Measurements from ENCODE around the gene CHRD. TPM values are rescaled to one million over a fixed set of nuclear protein-coding genes. Genes with fewer than 3 reads are reported as not detected.

Gene CHRD
- total RNA-seq, 6 donors from 2014 or later: 2.1 to 40.9 (median 4.3) TPM

DNA sequence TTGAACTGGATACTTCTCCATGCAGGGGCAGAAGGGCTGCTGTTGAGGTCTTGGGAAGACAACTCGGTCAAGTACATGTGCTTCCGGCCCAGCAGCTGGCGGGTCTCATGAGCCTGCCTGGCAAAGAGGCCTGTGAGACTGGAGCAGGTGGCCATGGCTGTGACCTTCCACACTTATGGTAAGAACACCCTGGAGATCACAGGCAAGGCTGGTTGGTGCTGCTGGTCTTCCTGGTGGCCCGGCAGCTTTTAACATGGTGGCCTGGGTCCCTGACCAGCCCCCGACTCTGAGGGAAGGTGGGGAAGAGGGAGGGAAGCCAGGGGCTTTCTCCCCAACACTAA lies 15.4 kb downstream of the CHRD start:
- WGBS, 2 donors: 75 to 83% methylated on average over 5 of the region's 5 CpGs
- Histone ChIP-seq H3K27me3 (no peaks in the 10 kb centered on the region), H3K4me1 (no peaks in the 10 kb centered on the region), H3K36me3 (no peaks in the 10 kb centered on the region), H3K4me3 (no peak overlapping the region), H3K27ac (no peak overlapping the region), H3K9me3 (no peaks in the 10 kb centered on the region)
- ATAC-seq (ENCODE audit: low FRiP score in 2 of 2): no peak
- no peak for DNase-seq
- TF ChIP-seq EP300 (IDR thresholded peaks at IDR 0.05) (no peak), POLR2AphosphoS5 (IDR thresholded peaks at IDR 0.05) (no peak), POLR2A (IDR thresholded peaks at IDR 0.05) (no peak)
- TF ChIP-seq, protein P1, sequence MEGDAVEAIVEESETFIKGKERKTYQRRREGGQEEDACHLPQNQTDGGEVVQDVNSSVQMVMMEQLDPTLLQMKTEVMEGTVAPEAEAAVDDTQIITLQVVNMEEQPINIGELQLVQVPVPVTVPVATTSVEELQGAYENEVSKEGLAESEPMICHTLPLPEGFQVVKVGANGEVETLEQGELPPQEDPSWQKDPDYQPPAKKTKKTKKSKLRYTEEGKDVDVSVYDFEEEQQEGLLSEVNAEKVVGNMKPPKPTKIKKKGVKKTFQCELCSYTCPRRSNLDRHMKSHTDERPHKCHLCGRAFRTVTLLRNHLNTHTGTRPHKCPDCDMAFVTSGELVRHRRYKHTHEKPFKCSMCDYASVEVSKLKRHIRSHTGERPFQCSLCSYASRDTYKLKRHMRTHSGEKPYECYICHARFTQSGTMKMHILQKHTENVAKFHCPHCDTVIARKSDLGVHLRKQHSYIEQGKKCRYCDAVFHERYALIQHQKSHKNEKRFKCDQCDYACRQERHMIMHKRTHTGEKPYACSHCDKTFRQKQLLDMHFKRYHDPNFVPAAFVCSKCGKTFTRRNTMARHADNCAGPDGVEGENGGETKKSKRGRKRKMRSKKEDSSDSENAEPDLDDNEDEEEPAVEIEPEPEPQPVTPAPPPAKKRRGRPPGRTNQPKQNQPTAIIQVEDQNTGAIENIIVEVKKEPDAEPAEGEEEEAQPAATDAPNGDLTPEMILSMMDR (IDR thresholded peaks at IDR 0.05): no peak

DNA sequence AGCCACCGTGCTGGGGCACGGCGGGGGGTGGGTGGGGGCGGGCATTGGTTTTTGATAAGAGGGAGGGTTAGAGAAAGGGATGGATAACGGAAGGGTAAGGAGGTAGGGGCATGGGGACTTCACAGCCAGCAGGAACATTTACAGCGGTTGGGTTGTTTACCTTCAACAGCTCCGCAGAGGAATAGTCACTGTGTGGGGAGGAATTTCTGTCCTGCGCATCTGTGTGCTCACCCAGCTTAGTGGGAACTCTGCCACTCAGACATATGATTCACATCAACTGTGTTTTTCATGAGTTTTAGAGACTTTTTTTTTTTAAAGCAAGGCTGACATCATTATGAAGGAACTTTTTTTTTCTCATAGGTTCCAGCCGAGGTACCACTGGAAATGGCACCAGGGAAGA lies 19.6 kb downstream of the CHRD start:
- no peaks in the 10 kb centered on the region for H3K4me1 ChIP-seq
- TF ChIP-seq, protein P1 (IDR thresholded peaks at IDR 0.05): no peak
- TF ChIP-seq EP300 (IDR thresholded peaks at IDR 0.05) (no peak), POLR2A (IDR thresholded peaks at IDR 0.05) (no peak), POLR2AphosphoS5 (IDR thresholded peaks at IDR 0.05) (no peak)
- no peaks in the 10 kb centered on the region for H3K27me3 ChIP-seq
- no peak overlapping the region for H3K27ac ChIP-seq
- 33 to 51% methylated on average over 8 to 9 of the region's 9 CpGs for WGBS, 2 donors
- no peaks in the 10 kb centered on the region for H3K9me3 ChIP-seq
- H3K36me3 ChIP-seq: no peaks in the 10 kb centered on the region
- ATAC-seq (ENCODE audit: low FRiP score in 2 of 2) (peak in 1 of 2 donors; percentile 87), DNase-seq (no peak)
- H3K4me3 ChIP-seq: no peak overlapping the region

DNA sequence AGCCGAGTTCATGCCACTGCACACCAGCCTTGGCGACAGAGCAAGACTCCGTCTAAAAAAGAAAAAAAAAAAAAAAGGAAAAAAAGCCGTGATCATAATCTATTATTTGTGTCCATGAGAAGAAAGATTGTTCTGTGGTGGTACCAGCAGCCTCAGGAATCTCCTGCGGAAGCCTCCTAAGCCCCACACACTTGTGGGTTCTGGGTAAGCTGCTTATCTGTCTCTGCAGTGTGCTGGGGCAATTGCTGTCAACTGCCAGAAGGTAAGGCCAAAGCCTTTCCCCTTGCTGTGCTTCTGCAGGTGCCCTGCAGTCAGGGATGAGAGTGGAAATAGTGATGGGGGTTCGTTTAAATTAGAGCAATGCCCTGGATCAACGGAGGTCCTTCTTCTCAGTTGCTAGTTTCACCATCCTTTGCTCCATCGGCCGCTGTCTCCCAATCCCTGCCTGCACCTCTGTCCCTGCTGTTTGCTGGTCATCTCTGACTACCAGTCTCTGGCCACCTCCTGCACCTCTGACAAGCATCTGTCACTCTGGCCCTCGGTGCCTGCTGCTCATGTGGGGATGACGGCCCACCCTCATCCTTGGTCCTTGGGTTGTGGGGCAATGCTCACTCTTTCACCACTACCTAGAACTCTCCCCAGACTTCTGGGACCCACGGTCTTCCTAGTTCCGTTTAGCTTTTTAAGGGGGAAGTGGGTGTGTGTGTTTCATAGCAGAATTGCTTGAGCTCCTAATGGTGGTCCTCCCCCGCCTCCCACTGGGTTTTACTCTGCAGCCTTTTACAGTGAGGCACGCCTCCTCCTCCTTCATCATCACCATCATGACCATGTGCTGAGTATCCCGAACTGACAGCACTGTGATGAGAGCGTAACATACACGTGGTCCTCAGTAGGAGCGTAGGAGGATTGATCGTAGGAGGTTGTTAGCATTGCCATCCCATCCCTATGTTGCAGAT lies 25.5 kb downstream of the CHRD start:
- H3K4me1 ChIP-seq: no peaks in the 10 kb centered on the region
- 74% methylated on average over 20 of the region's 20 CpGs for WGBS, 2 donors
- no peak overlapping the region for H3K27ac ChIP-seq
- no peak overlapping the region for H3K4me3 ChIP-seq
- no peaks in the 10 kb centered on the region for H3K27me3 ChIP-seq
- no peak for TF ChIP-seq POLR2A (IDR thresholded peaks at IDR 0.05)
- TF ChIP-seq, protein P1 (IDR thresholded peaks at IDR 0.05): no peak
- TF ChIP-seq EP300 (IDR thresholded peaks at IDR 0.05): no peak
- no peak for TF ChIP-seq POLR2AphosphoS5 (IDR thresholded peaks at IDR 0.05)
- DNase-seq (no peak), ATAC-seq (ENCODE audit: low FRiP score in 2 of 2) (no peak)
- no peaks in the 10 kb centered on the region for H3K9me3 ChIP-seq
- H3K36me3 ChIP-seq: no peaks in the 10 kb centered on the region

DNA sequence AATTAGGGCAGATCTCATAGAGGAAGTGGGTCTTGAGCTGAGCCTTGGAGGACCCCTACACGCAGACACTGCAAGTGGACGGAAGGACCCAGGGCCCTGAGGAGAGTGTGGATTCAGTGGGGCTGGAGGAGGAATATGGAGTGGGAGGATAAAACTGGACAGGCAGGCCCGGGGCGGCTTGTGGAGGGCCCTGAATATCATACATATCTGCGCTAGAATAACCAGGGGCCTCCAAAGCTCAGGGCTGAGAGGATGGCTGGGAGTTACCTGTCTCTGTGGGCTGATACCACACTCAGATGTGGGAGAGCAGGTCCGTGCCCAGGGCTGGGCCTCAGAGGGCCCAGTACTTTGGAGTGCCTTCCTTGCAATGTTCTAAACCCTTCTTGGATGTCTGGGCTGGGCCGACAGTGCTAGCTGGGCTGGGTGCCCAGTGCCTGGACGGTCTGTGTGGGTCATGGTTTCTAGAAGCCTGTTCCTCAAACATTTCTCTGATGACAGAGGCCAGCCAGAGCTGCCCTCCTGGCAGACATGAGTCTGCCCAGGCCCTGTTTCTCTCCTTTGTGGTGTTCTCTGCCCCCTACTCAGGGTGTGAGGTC lies 29.6 kb downstream of the CHRD start:
- Histone ChIP-seq H3K27ac (no peak overlapping the region), H3K27me3 (no peaks in the 10 kb centered on the region), H3K4me3 (no peak overlapping the region), H3K9me3 (no peaks in the 10 kb centered on the region), H3K36me3 (no peaks in the 10 kb centered on the region), H3K4me1 (no peaks in the 10 kb centered on the region)
- WGBS, 2 donors: 86 to 91% methylated on average over 6 to 8 of the region's 8 CpGs
- no peak for TF ChIP-seq POLR2AphosphoS5 (IDR thresholded peaks at IDR 0.05)
- ATAC-seq (ENCODE audit: low FRiP score in 2 of 2): peak; percentile 30 to 35
- DNase-seq: no peak

DNA sequence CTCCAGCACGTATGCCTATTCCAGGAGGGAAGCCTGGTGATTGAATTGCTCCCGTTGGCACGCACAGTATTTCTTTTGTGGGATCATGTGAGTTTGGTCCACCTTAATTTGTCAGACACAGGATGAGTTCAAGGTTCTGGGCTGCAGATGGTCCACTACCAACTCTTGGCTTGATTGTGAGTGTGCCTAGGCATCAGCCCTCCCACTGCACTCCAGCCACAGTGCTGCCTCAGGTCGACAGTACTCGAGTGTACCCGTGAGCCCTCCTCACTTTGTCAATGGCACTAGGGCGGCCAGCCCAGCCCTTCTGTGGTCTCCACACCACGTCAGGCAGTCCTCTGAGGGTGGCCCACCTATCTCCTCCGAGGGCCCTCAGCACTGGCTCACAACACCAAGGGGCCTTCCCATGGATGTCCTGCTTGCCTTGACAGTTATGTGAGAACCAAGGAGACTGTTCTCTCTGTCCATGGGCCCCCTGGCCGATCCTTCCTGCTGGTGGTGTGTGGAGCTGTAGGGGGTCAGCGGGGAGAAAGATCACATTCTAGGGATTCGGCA lies 30.2 kb downstream of the CHRD start:
- no peak for DNase-seq
- H3K27ac ChIP-seq: no peak overlapping the region
- H3K4me1 ChIP-seq: no peaks in the 10 kb centered on the region
- H3K4me3 ChIP-seq: no peak overlapping the region
- H3K36me3 ChIP-seq: no peaks in the 10 kb centered on the region
- TF ChIP-seq, protein P1 (IDR thresholded peaks at IDR 0.05): no peak
- TF ChIP-seq POLR2AphosphoS5 (IDR thresholded peaks at IDR 0.05) (no peak), EP300 (IDR thresholded peaks at IDR 0.05) (no peak), POLR2A (IDR thresholded peaks at IDR 0.05) (no peak)
- H3K9me3 ChIP-seq: no peaks in the 10 kb centered on the region
- ATAC-seq (ENCODE audit: low FRiP score in 2 of 2): no peak
- H3K27me3 ChIP-seq: no peaks in the 10 kb centered on the region
- 78 to 93% methylated on average over 9 to 12 of the region's 12 CpGs for WGBS, 2 donors
